Stimulated activated CD4-positive, alpha-beta T cell treated with anti-CD3 and anti-CD28 coated beads, Interleukin-1b, Interleukin-23, amount 100 ng/mL, for 24 hours (primary cell): ENCODE data around the gene CXorf65.

Experiments
- DNase-seq, 4 experiments: peaks; one replicate each; pipeline ENCODE4 v3.0.0-alpha.2; 2020; ENCODE audit warnings: low read depth in 4 of 4, low spot score in 1 of 4

Gene CXorf65

DNA sequence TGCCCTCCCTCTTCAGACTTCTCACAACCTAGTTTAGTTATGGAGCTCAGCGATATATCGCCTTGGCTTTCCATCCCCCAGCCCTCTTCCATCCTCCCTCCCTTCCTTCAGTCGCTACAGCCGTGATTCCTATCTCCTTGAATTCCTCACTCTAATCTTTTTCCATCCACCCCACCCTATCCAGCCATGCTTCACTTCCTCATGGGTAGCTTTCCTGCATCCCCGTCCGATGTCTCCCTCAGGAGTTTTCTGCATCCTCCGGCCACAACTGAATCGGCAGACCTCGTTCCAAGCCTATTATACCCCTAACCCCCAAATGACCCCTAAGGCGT, 38.9 kb downstream of the CXorf65 start:
- no peak for DNase-seq

DNA sequence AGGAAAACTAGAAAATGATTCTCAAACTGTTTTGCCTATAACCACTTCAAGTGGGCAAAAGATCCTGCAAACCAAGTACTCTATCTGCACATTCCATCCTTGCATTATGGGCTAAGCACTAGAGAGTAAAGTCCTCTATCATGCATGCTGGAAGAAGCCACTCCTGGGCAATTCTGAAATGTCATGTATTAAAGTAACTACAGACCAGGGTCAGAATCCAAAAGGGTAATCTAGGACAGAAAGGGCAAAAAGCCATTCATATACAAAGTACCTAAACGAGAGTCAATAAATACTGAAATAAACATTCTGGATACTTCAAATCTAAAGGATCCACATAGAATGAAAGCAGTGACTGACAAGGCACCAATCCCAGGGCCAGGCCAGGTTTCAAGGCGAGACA, 39.5 kb downstream of the CXorf65 start:
- DNase-seq: no peak

DNA sequence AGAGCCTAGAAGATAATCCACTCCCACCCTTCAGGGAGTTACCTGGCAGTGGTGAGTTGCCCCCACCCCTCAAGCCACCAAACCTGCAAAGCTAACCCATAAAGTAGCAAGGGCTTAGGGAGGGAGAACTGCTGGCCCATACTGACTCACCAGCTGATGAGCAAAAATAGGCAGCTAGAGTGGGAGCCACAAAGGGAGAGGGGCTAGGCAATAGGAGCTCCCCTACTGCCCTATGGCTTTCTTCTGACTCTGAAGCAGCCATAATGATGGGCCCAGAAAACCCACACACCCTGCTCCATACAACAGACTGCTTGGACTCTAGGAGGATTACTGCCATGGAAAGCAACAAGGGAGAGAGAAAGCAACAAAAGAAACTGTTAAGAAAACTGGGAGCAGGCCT, 46.4 kb downstream of the CXorf65 start:
- no peak for DNase-seq

DNA sequence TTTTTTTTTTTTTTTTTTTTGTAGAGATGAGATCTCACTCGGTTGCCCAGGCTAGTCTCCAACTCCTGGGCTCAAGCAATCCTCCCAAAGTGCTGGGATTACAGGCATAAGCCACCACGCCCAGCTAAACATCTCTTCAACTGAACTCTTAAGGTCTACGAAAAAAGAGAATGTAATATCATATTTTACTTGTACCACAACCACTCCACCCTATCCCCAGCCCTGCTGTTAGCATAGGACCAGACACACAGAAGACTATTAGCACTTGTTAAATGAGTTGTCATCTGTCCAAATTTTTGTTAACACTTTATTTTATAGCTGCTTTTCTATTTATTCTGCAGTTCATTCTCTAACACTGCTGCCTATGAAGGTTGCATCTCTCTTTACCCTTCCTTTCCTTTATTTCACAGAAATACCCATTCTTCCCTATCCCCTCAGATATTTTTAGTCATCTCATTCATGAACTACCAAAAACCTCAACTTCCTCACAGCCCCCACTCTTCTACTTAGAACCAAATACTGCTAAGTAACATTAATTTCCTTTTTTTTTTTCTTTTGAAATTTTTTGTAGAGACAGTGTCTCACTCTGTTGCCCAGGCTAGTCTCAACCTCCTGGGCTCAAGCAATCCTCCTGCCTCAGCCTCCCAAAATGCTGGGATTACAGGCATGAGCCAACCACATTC, 48.6 kb downstream of the CXorf65 start:
- no peak for DNase-seq

DNA sequence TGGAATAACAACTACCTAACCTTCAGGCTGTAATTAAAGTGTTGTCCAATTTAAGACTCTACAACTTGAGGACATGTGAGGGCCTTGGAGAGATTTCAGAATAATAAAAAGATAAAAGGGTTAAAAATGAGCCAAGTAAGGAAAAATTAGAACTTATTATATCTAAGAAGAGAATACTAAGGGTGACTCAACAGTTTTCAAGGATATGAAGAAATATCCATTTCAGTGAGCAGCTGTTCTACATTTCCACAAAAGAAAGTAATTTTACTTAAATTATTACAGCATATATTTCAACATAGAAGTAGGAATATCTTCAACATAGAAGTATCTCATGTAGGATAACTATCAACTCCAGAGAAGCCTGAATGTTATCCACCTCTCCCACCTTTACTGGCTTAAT, 49.7 kb downstream of the CXorf65 start:
- no peak for DNase-seq
